GM23338 (cell line): Measurements from ENCODE around the gene SH3BP5. TPM values are rescaled to one million over a fixed set of nuclear protein-coding genes. Genes with fewer than 3 reads are reported as not detected.

Experiments
- ATAC-seq: fragments of 200-7000 bp; cut with Tn5 transposase; 3 replicates; pipeline ENCODE4 v1.9.1; 2020
- DNase-seq: peaks from one replicate; pipeline ENCODE4 v3.0.0-alpha.2; 2015; ENCODE audit warnings: low spot score
- H2AFZ ChIP-seq: fragments of 200-600 bp; sonication (generic); 2 replicates; pipeline ENCODE4 v1.8.0; 2016; ENCODE audit warnings: antibody characterized with exemption, mild to moderate bottlenecking, moderate library complexity
- H3F3A ChIP-seq: fragments of 200-600 bp; sonication (generic); replicated peaks from 2 replicates; pipeline ENCODE4 v1.8.0; 2017; ENCODE audit warnings: antibody characterized with exemption, mixed run types, low read depth
- H3K27ac ChIP-seq: fragments of 200-600 bp; sonication (generic); 2 replicates; pipeline ENCODE4 v1.6.1; 2016; ENCODE audit warnings: low read depth
- H3K27me3 ChIP-seq: fragments of 200-600 bp; sonication (generic); 2 replicates; pipeline ENCODE4 v1.8.0; 2016; ENCODE audit warnings: mild to moderate bottlenecking, mixed run types, moderate library complexity; ENCODE audit not compliant: insufficient read depth
- H3K36me3 ChIP-seq: fragments of 200-600 bp; sonication (generic); 2 replicates; pipeline ENCODE4 v1.8.0; 2016; ENCODE audit warnings: mild to moderate bottlenecking; ENCODE audit not compliant: insufficient read depth
- H3K4me1 ChIP-seq: fragments of 200-600 bp; sonication (generic); 2 replicates; pipeline ENCODE4 v1.8.0; 2016; ENCODE audit warnings: mild to moderate bottlenecking, moderate library complexity; ENCODE audit not compliant: insufficient read depth
- H3K4me2 ChIP-seq: fragments of 200-600 bp; sonication (generic); 2 replicates; pipeline ENCODE4 v1.7.1; 2017; ENCODE audit warnings: mixed run types
- H3K4me3 ChIP-seq: fragments of 200-600 bp; sonication (generic); 2 replicates; pipeline ENCODE4 v1.6.1; 2016; ENCODE audit warnings: mixed run types
- H3K79me2 ChIP-seq: fragments of 200-600 bp; sonication (generic); replicated peaks from 2 replicates; pipeline ENCODE4 v1.8.0; 2017; ENCODE audit warnings: mild to moderate bottlenecking; ENCODE audit not compliant: insufficient read depth
- H3K9me2 ChIP-seq: fragments of 200-600 bp; sonication (generic); 2 replicates; pipeline ENCODE4 v1.8.0; 2017; ENCODE audit not compliant: insufficient read depth
- H4K20me1 ChIP-seq: fragments of 200-600 bp; sonication (generic); replicated peaks from 2 replicates; pipeline ENCODE4 v1.8.0; 2017; ENCODE audit warnings: mild to moderate bottlenecking; ENCODE audit not compliant: insufficient read depth
- H3K27ac Mint-ChIP-seq: 2 replicates; pipeline ENCODE4 v1.8.0; 2020; ENCODE audit warnings: inconsistent platforms, mild to moderate bottlenecking, moderate library complexity, mixed read lengths
- H3K27me3 Mint-ChIP-seq: 3 replicates; pipeline ENCODE4 v1.8.0; 2022; ENCODE audit warnings: low read depth, mild to moderate bottlenecking, moderate library complexity, mixed read lengths, inconsistent platforms; ENCODE audit not compliant: insufficient read depth, poor library complexity
- H3K36me3 Mint-ChIP-seq: 3 replicates; pipeline ENCODE4 v1.8.0; 2021; ENCODE audit warnings: low read depth, mild to moderate bottlenecking, inconsistent platforms, moderate library complexity, mixed read lengths
- H3K4me1 Mint-ChIP-seq: 3 replicates; pipeline ENCODE4 v1.8.0; 2020; ENCODE audit warnings: mild to moderate bottlenecking, inconsistent platforms, mixed read lengths
- H3K4me3 Mint-ChIP-seq: 3 replicates; pipeline ENCODE4 v1.8.0; 2021; ENCODE audit warnings: moderate library complexity, mild to moderate bottlenecking, inconsistent platforms, mixed read lengths
- H3K9me3 Mint-ChIP-seq: 3 replicates; pipeline ENCODE4 v1.8.0; 2020; ENCODE audit warnings: moderate library complexity, mild to moderate bottlenecking, inconsistent platforms, mixed read lengths
- CREB1 ChIP-seq: fragments of 250-450 bp; sonication (Bioruptor Pico); IDR thresholded peaks from 2 replicates; pipeline ENCODE4 v1.5.0; 2020; ENCODE audit warnings: low read depth, mild to moderate bottlenecking, moderate library complexity
- CTCF ChIP-seq, 2 experiments: fragments of 200-600 bp in 1 of 2; sonication (generic) in 1 of 2; conservative IDR thresholded peaks; 2 replicates each; pipeline versions ENCODE4 v1.5.1 to v1.6.1; 2016 to 2017; ENCODE audit warnings: antibody characterized with exemption in 2 of 2, low read depth in 2 of 2, mild to moderate bottlenecking in 2 of 2, moderate library complexity in 1 of 2
- ETS1 ChIP-seq: IDR thresholded peaks from 2 replicates; pipeline ENCODE4 v1.6.1; 2016; ENCODE audit warnings: antibody characterized with exemption
- EZH2 ChIP-seq: fragments of 200-600 bp; sonication (generic); IDR thresholded peaks from one replicate; pipeline ENCODE4 v1.8.0; 2017; ENCODE audit warnings: antibody characterized with exemption, mild to moderate bottlenecking, low read depth; ENCODE audit not compliant: unreplicated experiment
- EZH2phosphoT487 ChIP-seq: fragments of 200-600 bp; sonication (generic); IDR thresholded peaks from one replicate; pipeline ENCODE4 v1.8.1; 2018; ENCODE audit warnings: antibody characterized with exemption; ENCODE audit not compliant: unreplicated experiment
- JUNB ChIP-seq: IDR thresholded peaks from one replicate; pipeline ENCODE4 v1.6.1; 2016; ENCODE audit warnings: antibody characterized with exemption; ENCODE audit not compliant: unreplicated experiment
- NANOG ChIP-seq: IDR thresholded peaks from 2 replicates; pipeline ENCODE4 v1.6.1; 2016; ENCODE audit warnings: antibody characterized with exemption, borderline replicate concordance
- POLR2AphosphoS5 ChIP-seq: IDR thresholded peaks from 2 replicates; pipeline ENCODE4 v1.6.1; 2016; ENCODE audit warnings: antibody characterized with exemption, low read depth
- REST ChIP-seq: IDR thresholded peaks from one replicate; pipeline ENCODE4 v1.6.1; 2018; ENCODE audit warnings: antibody characterized with exemption; ENCODE audit not compliant: unreplicated experiment
- STAT1 ChIP-seq: IDR thresholded peaks from one replicate; pipeline ENCODE4 v1.6.1; 2016; ENCODE audit warnings: antibody characterized with exemption; ENCODE audit not compliant: unreplicated experiment
- ZNF114 ChIP-seq: fragments of 250-450 bp; sonication (Bioruptor Pico); IDR thresholded peaks from 2 replicates; pipeline ENCODE4 v1.5.0; 2020; ENCODE audit warnings: mild to moderate bottlenecking, moderate library complexity
- ZNF331 ChIP-seq: fragments of 250-450 bp; sonication (Bioruptor Pico); IDR thresholded peaks from 2 replicates; pipeline ENCODE4 v1.5.0; 2020; ENCODE audit warnings: low read depth, mild to moderate bottlenecking, moderate library complexity
- ZNF462 ChIP-seq: fragments of 250-450 bp; sonication (Bioruptor Pico); IDR thresholded peaks from 2 replicates; pipeline ENCODE4 v1.5.0; 2020; ENCODE audit warnings: mild to moderate bottlenecking, moderate library complexity
- polyA plus RNA-seq: library from polyadenylated mRNA; unstranded; fragments of >200 nt; fragmentation: Nextera tagmentation; extraction: Ambion mirVana; gene quantifications from 2 replicates; pipeline ENCODE4 v1.2.1, GENCODE V29; 2016
- total RNA-seq: library from RNA; depleted of rRNA; stranded (reverse); fragments of >200 nt; shearing (Covaris generic); gene quantifications from 2 replicates; pipeline ENCODE4 v1.2.3, GENCODE V29; 2014

Gene SH3BP5
- total and polyA plus RNA-seq, 2 experiments from 2014 or later = 5.8 to 9.1 TPM

GRCh38 chr3:15354485-15354884 is 22.1 kb upstream of the SH3BP5 start:
- Histone ChIP-seq H3K27ac (no peak overlapping the region), H3K4me2 (no peak overlapping the region), H3K79me2 (no peaks in the 10 kb centered on the region), H3K9me2 (peaks cover 3% of the 10 kb centered on the region; the same call in 1 of the 2 replicates), H3K27me3 (no peaks in the 10 kb centered on the region), H2AFZ (no peak overlapping the region), H3F3A (no peaks in the 10 kb centered on the region), H3K4me1 (peaks cover 13% of the 10 kb centered on the region), H3K36me3 (no peaks in the 10 kb centered on the region; the same call in 1 of the 2 replicates), H4K20me1 (no peaks in the 10 kb centered on the region), H3K4me3 (no peak overlapping the region)
- Mint-ChIP-seq H3K4me1 (peaks cover 9% of the 10 kb centered on the region), H3K9me3 (peaks cover 31% of the 10 kb centered on the region), H3K36me3 (peaks cover 21% of the 10 kb centered on the region), H3K27me3 (peaks cover 5% of the 10 kb centered on the region), H3K4me3 (no peak overlapping the region), H3K27ac (no peak overlapping the region)
- ATAC-seq = no peak
- no peak for DNase-seq
- TF ChIP-seq ZNF331 (CRISPR knock-in tag) (no peak), ZNF114 (CRISPR knock-in tag) (no peak), JUNB (no peak), CREB1 (CRISPR knock-in tag) (no peak), POLR2AphosphoS5 (no peak), EZH2 (no peak), EZH2phosphoT487 (no peak), STAT1 (no peak), CTCF (conservative IDR thresholded peaks at IDR 0.05; ENCODE audit: low read depth in 2 of 2) (no peak), ZNF462 (CRISPR knock-in tag) (no peak), NANOG (no peak), REST (no peak), ETS1 (no peak)
